GM21619 (cell line): ENCODE results near the gene SUCNR1.
"Not testable (repeated sequence)": the region's sequence is repeated elsewhere in the genome, so short reads cannot be mapped to it uniquely, and the experiment has no call there.

Source experiments
- ATAC-seq: cut with Tn5 transposase; IDR thresholded peaks from one replicate; pipeline ENCODE4 v1.9.1; 2021; ENCODE audit not compliant: unreplicated experiment

The SUCNR1 gene

GRCh38 chr3:151873398-151873797 is at the start of gene SUCNR1:
TSS of gene SUCNR1 (plus strand) at chr3:151873643. CDS start at chr3:151879893, 6,250 bp downstream.
- no peak for ATAC-seq

GRCh38 chr3:151827816-151828215 is 45.6 kb upstream of the SUCNR1 start:
- no peak for ATAC-seq

GRCh38 chr3:151835751-151836525 is 37.5 kb upstream of the SUCNR1 start:
- no peak for ATAC-seq

GRCh38 chr3:151837057-151837456 is 36.4 kb upstream of the SUCNR1 start:
- no peak for ATAC-seq

- ATAC-seq, result peak; percentile 82
Observed at GRCh38 chr3:151838574-151839312, 34.7 kb upstream of the SUCNR1 start.

GRCh38 chr3:151839313-151839631 is 34.2 kb upstream of the SUCNR1 start:
- ATAC-seq, result no peak

GRCh38 chr3:151841801-151842200 is 31.6 kb upstream of the SUCNR1 start:
- no peak for ATAC-seq

- ATAC-seq, result no peak
Observed at GRCh38 chr3:151843275-151843674, 30.2 kb upstream of the SUCNR1 start.

GRCh38 chr3:151845306-151845905 is 28.0 kb upstream of the SUCNR1 start:
- no peak for ATAC-seq

- not testable (repeated sequence) for ATAC-seq
Observed at GRCh38 chr3:151850065-151850464, 23.4 kb upstream of the SUCNR1 start.

GRCh38 chr3:151852074-151852811 is 21.2 kb upstream of the SUCNR1 start:
- ATAC-seq, result no peak

GRCh38 chr3:151856118-151856517 is 17.3 kb upstream of the SUCNR1 start:
- no peak for ATAC-seq

- ATAC-seq, result no peak
Observed at GRCh38 chr3:151856641-151857040, 16.8 kb upstream of the SUCNR1 start.

- ATAC-seq, result no peak
Observed at GRCh38 chr3:151859233-151859673, 14.2 kb upstream of the SUCNR1 start.

GRCh38 chr3:151859905-151860304 is 13.5 kb upstream of the SUCNR1 start:
- ATAC-seq, result no peak

GRCh38 chr3:151863611-151864010 is 9.8 kb upstream of the SUCNR1 start:
- ATAC-seq, result no peak

GRCh38 chr3:151864423-151865101 is 8.9 kb upstream of the SUCNR1 start:
- ATAC-seq, result no peak

- ATAC-seq, result no peak
Observed at GRCh38 chr3:151866711-151867410, 6.6 kb upstream of the SUCNR1 start.

- no peak for ATAC-seq
Observed at GRCh38 chr3:151867666-151868065, 5.8 kb upstream of the SUCNR1 start.

GRCh38 chr3:151869181-151869580 is 4.3 kb upstream of the SUCNR1 start:
- ATAC-seq, result no peak
